Stimulated activated CD4-positive, alpha-beta T cell treated with anti-CD3 and anti-CD28 coated beads, Interleukin-2, amount 100 ng/mL, for 24 hours (primary cell): ENCODE measurements around the gene HSPG2.
"Not testable (repeated sequence)": the region's sequence is repeated elsewhere in the genome, so short reads cannot be mapped to it uniquely, and the experiment has no call there.

Source experiments
- DNase-seq, 2 donors: peaks; one replicate each; pipeline ENCODE4 v3.0.0-alpha.2; 2020

Gene HSPG2

GRCh38 chr1:21782349-21782867, 154.7 kb downstream of the HSPG2 start:
- DNase-seq = peak; percentile 58 to 59

GRCh38 chr1:21781815-21782348, 155.2 kb downstream of the HSPG2 start:
- peak in 1 of 2 donors; percentile 24 for DNase-seq

GRCh38 chr1:21779613-21780521, 157.2 kb downstream of the HSPG2 start:
- peak; percentile 37 to 61 for DNase-seq

GRCh38 chr1:21778405-21778727, 158.7 kb downstream of the HSPG2 start:
- DNase-seq = no peak

GRCh38 chr1:21776925-21777324, 160.2 kb downstream of the HSPG2 start:
- DNase-seq = not testable (repeated sequence)

- no peak for DNase-seq
Observed at GRCh38 chr1:21775985-21776562, 161.0 kb downstream of the HSPG2 start.

GRCh38 chr1:21775550-21775914, 161.6 kb downstream of the HSPG2 start:
- DNase-seq = no peak

- no peak for DNase-seq
Observed at GRCh38 chr1:21774835-21775549, 162.1 kb downstream of the HSPG2 start.

- no peak for DNase-seq
Observed at GRCh38 chr1:21773585-21773984, 163.5 kb downstream of the HSPG2 start.
